Measurements from ENCODE around the gene HHEX.
"Not testable (repeated sequence)": the region's sequence is repeated elsewhere in the genome, so short reads cannot be mapped to it uniquely, and the experiment has no call there.

Gene HHEX

DNA sequence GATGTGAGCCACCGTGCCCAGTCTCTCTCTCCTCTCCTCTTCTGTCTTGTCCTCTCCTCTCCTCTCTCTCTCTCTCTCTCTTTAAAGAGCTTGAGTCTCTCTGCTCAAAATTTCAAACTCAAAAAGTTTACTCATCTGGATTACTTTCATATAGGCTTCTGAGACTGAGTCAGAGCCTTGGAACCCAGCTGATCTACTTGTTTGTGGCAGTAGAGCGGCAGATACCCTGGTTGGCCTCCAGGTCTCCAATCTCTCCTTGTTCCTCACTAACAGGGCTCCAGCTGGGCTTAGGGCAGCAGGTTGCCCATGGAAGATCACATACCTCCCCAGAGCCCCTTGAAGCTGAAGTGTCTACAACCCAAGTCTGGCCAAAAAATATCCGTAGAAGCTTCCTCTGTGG is 51.0 kb downstream of the HHEX start:
- ATAC-seq (ENCODE audit: low read depth) (no peak), DNase-seq (ENCODE audit: low spot score) (no peak)
- H3K9me3 ChIP-seq (ENCODE audit: severe bottlenecking): no peaks in the 10 kb centered on the region
- no peaks in the 10 kb centered on the region for H3K36me3 ChIP-seq (ENCODE audit: low read depth)
- no peak overlapping the region for H3K27ac ChIP-seq (ENCODE audit: poor library complexity, severe bottlenecking)
- H3K4me3 ChIP-seq (ENCODE audit: severe bottlenecking): no peak overlapping the region
- no peaks in the 10 kb centered on the region for H3K4me1 ChIP-seq (ENCODE audit: insufficient read depth, poor library complexity, severe bottlenecking)
- H3K27me3 ChIP-seq (ENCODE audit: insufficient read depth, poor library complexity, severe bottlenecking): no peaks in the 10 kb centered on the region
- TF ChIP-seq, protein P1, sequence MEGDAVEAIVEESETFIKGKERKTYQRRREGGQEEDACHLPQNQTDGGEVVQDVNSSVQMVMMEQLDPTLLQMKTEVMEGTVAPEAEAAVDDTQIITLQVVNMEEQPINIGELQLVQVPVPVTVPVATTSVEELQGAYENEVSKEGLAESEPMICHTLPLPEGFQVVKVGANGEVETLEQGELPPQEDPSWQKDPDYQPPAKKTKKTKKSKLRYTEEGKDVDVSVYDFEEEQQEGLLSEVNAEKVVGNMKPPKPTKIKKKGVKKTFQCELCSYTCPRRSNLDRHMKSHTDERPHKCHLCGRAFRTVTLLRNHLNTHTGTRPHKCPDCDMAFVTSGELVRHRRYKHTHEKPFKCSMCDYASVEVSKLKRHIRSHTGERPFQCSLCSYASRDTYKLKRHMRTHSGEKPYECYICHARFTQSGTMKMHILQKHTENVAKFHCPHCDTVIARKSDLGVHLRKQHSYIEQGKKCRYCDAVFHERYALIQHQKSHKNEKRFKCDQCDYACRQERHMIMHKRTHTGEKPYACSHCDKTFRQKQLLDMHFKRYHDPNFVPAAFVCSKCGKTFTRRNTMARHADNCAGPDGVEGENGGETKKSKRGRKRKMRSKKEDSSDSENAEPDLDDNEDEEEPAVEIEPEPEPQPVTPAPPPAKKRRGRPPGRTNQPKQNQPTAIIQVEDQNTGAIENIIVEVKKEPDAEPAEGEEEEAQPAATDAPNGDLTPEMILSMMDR (IDR thresholded peaks at IDR 0.05; ENCODE audit: poor library complexity, severe bottlenecking): no peak

GRCh38 chr10:92741741-92742140 is 52.0 kb downstream of the HHEX start:
- not testable (repeated sequence) for H3K9me3 ChIP-seq (ENCODE audit: severe bottlenecking); H3K36me3 ChIP-seq (ENCODE audit: low read depth); H3K4me1 ChIP-seq (ENCODE audit: insufficient read depth, poor library complexity, severe bottlenecking); H3K4me3 ChIP-seq (ENCODE audit: severe bottlenecking); DNase-seq (ENCODE audit: low spot score); H3K27ac ChIP-seq (ENCODE audit: poor library complexity, severe bottlenecking); H3K27me3 ChIP-seq (ENCODE audit: insufficient read depth, poor library complexity, severe bottlenecking); ATAC-seq (ENCODE audit: low read depth)

GRCh38 chr10:92742331-92743228 is 52.8 kb downstream of the HHEX start:
- no peaks in the 10 kb centered on the region for H3K4me1 ChIP-seq (ENCODE audit: insufficient read depth, poor library complexity, severe bottlenecking)
- H3K4me3 ChIP-seq (ENCODE audit: severe bottlenecking): no peak overlapping the region
- H3K9me3 ChIP-seq (ENCODE audit: severe bottlenecking): no peaks in the 10 kb centered on the region
- H3K27me3 ChIP-seq (ENCODE audit: insufficient read depth, poor library complexity, severe bottlenecking): no peaks in the 10 kb centered on the region
- ATAC-seq (ENCODE audit: low read depth) (no peak), DNase-seq (ENCODE audit: low spot score) (no peak)
- TF ChIP-seq, protein P1 (IDR thresholded peaks at IDR 0.05; ENCODE audit: poor library complexity, severe bottlenecking): no peak
- H3K27ac ChIP-seq (ENCODE audit: poor library complexity, severe bottlenecking): no peak overlapping the region
- H3K36me3 ChIP-seq (ENCODE audit: low read depth): no peaks in the 10 kb centered on the region

Data from RWPE2 (cell line).